HG03139 (cell line): ENCODE measurements around the gene EBF3.

Source experiments
- ATAC-seq: cut with Tn5 transposase; IDR thresholded peaks from one replicate; pipeline ENCODE4 v1.9.1; 2021; ENCODE audit not compliant: unreplicated experiment

EBF3 gene

DNA sequence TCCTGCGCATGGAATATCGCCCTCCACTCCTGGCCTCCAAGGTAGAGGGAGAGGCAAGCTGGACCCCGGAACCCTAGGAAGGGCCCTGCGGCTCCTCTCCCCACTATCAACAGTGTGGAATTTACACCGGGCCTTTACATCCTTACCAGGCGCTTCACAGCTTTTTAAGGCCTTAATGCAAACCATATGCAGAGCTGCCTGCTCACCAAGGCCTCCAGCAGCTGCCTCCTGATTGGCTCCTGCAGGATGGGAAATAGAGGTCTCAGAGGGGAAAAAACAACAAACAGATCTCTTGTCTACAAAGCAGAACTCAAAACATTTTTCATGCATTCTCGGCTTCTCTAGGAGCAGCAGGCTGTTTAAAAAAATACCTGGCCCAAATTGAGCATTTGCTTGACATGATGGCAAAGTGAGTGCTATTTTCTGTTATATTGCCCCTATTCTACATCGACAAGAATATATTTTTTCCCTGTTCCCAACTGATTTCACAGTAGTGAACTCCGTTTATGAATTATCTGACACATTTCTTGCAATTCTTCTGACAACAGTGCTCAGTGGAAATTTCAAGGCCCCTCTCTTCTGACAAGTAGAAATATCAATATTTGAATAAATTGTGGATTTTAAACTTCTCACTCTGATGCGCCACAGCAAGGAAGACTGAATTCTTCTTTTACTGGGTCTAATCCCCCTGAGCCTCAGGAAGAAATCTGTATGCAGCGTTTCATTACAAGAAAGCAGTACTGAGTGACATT lies 51.7 kb downstream of the EBF3 start:
- no peak for ATAC-seq

DNA sequence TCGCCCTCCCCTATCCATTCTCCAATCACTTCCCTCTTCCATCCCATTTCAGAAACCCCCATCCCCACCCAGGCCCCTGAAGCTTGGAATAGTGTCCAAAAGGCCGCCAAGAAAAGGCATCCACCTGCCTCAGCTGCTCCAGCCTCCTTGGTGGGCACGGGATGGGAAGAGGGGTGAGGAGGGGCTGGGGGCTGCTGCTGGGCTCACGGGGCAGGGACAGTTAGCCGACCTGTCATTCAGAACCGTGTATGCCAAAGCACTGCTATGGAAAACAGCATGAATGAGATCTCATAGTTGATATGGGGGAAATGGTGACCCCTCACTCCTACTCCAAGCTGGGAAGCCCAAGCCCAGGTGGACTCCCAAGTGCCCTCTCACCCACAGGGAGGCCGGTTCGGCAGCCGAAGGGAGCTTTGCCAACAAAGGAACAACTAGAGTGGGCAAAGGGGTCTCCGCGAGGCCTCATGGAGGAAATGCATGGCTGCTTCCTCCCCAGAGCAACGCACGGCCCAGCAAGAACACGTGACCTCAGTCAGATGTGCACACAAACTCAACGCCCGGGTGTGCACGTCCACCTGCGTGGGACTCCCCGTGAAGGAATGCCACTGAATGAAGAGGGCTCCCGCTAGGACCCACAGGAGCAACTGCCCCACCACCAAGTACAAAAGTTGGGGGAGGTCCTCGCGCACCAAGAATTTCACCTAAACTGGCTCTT lies 52.5 kb downstream of the EBF3 start:
- no peak for ATAC-seq

DNA sequence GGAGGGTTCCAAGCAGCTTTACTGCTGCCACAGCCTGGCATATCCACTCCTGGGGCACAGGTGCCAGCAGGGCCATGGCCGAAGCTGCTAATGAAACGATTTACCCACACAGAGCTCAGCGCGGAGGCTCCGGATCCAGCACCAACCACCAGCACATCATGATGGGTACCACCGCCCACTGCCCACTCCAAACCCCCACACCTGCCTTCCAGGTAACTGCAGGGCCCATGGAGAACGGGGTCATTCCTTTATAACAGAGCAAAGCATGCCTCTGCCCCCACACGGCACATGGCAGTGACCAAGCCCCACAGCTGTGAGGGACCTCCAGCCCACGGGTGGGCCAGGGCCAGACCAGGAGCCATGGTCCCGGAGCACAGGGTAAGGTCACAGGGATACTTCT lies 53.2 kb downstream of the EBF3 start:
- no peak for ATAC-seq

DNA sequence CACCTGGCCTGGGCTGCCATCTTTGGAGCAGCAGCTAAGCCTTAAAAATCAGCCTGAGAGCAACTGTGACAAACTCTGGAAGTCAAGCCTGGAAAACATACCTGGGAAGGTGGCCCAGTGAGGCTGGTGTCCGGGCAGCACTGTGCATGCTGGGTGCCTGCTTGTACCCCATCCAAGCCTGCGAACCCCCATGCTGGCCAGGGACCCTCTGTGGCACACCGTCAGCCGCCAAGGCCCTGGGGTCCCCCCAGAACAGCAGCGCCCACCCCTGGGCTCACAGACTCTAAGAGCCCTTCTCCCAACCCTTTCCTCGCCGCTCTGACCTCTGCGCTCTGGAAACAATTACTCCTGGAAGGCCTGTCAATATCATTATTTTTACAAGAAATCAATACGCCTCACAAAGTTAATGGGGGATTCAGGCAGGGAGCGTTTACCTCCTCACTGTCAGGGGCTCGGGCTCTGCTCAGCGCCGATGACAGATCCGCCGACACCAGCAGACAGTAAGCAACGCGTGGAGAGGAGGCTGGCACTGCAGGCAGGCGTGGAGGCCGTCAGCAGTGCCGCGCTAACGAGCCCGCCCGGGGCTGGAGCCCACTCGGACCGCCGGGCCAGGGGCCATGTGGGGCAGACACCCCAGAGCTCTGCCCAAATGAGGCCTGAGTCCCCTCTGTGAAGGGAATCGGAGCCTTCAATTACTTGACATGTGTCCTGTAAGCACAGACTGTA lies 54.4 kb downstream of the EBF3 start:
- no peak for ATAC-seq

DNA sequence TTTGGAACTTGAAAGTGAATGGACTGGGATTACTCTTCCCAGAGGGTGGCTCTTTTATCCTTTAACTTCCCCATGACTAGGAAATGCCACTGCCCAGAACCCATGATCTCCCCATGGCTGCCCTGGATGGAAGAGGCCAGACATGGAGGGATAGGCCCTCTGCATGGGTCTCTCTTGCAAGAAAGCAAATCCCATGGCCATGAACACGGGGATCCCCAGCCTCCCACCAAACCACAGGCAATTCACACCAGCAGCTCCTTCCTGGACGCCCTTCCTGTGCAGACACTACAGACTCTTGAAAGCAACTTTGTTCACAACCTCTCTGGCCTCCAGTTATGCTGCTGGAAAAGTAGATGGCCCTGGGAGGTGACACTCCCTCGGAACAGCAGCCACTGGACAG lies 55.0 kb downstream of the EBF3 start:
- ATAC-seq: no peak

DNA sequence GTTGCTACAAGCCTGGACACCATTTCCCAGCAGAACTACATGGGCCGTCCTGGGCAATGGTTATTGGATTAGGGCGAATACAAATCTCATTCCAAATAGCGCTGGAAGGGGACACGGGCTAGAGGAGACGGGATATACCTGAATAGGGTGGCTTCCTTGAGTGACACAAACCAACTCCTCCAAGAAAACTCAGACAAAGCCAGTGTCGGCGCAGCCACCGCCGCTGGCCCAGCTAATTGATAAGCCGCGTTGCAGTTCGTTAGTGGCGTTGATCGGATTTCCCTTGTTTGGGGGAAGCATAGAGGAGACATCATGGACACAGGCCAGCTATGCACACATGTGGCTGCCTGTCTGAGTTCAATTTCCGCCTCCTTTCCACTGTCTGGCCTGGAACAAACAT lies 55.7 kb downstream of the EBF3 start:
- ATAC-seq: no peak

DNA sequence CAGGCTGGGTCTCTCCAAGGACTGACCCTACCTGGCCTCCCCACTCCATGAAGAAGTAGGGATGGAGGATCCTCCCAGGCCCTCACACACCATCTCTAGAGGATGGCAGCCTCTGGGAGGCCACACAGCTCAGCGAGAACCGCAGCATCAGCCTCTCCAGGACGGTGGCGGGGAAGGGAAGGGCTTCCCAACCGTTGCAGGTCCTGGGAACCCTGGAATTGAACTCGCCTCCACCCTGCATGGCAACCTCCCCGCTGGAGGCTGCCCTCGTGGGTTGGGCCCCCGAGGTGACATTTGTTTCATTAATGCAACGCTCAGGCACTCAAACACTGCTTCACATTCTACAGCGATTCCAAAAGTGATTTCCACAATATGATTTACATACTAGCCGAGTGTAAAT lies 58.5 kb downstream of the EBF3 start:
- ATAC-seq: no peak

DNA sequence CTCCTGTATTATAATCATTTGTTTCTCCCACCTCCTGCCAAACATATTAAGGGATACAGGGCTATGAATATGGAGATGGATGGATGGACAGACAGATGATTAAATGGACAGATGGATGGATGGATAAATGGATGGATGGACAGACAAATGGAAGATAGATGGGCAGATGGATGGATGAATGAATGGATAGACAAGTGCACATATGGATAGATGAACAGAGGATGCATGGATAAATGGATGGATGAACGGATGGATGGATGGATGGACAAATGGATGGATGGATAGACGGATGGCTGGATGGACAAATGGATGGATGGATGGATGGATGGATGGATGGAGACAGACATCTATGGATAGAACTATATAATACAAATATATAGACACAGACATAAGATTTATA lies 59.8 kb downstream of the EBF3 start:
- ATAC-seq: no peak

DNA sequence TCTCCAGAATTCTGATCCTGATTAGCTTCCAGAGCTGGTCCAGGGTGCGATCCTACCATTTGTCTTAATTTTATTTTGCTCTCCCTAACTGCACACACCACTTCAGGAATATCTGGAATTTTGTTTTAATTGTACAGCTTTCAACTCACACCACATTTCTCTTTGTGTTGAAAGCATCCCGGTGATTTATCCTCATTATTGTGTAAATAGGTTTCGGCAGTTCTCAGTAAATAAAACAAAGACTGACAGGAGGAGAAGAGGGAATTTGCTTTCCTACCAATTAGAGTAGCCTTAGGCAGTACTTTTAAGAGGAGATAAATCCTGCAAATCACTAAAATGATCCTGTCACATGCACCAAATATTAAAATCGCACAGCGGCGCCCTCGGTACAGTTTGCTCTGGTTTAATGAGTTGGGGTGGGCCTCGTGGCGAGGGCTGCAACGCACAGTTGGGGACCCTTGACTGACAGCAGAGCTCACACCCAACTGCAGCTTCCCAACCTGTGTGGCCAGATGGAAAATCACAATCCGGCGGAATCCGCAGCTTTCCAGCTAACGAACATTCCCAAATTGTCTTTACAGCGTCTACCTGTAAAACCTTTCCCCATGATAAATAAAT lies 62.6 kb downstream of the EBF3 start:
- ATAC-seq: no peak

DNA sequence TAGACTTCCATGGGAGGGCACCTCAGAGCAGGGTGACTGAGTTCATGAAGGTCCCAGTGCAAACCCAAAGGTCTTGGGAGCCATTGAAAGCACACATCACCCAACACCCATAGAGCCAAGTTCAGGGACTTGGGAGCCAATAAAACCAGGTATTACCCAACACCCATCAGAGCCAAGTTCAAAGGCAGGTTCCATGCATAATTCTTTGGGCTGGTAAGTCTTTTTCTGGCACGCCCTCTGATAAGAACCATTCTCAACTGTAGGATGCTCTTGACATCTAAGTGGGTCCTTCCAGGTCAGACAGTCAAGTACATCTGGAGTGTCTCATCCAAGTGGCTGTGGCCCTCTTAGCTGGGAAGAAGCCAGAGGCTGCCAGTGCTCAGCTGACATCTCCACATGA lies 63.2 kb downstream of the EBF3 start:
- ATAC-seq: no peak

DNA sequence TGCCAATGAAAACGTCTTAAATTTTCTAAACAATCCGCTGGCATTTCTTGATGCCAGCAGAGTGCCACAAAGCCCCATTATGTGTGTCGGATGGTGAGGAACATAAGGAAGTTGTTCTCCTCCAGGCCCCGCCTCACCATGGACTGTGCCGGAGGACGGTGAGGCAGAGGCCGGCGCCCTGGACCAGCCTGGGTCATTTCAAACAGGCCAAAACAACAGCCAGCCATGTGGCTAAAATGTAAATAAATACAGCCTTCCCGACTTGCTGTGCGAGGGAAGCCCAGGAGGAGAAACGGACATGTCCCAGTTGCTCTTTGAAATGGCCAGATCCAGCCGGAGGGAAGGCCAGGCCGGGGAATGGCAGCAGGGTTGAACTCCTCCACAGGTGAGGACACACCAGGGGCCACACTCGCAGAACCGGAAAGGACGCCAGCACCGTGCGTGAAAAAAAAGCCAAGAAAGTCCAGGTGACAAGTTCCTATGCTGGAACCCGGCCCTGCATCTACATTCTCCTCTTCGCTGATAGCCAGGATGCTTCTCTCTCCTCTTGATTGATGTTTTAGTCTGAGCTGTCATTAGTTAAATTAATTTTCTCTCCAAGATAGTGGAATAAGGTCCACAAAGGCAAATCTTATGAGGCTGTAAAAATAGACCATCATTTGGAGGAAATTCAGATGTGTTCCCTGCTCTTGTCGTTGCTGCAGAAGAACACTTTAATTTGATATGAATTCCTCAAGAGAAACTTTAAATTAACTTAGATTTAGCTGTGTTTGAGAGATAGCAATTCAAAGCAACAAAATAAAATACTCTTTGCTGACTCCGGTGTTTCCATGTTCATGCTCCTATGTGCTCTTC lies 64.6 kb downstream of the EBF3 start:
- no peak for ATAC-seq

DNA sequence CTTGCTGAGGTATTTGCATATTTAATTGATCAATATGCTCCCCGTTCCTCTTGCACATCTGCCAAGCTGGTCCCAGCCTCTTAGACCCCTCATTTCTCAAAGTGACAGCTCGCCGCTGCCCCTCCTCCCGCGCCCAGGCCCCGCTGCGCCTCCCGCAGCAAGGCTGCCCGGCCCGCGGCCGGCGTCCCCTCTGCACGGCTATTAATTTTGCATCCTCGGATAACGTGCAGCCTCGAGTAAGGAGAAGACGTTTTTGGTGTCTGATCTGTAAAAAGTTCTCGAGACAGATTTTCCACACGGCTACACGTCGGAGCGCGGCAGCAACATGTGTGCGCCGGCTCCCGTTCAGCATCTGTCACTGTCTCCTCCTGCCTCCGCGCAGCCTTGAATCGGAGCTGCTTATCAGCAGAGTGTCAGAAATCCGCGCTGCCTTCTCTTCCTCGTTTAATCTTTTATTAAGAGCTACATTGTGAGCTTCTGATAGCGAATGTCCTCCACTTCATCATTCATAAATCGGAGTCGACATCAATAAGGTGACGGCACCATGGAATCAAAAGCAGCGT lies 65.3 kb downstream of the EBF3 start:
- ATAC-seq: no peak

DNA sequence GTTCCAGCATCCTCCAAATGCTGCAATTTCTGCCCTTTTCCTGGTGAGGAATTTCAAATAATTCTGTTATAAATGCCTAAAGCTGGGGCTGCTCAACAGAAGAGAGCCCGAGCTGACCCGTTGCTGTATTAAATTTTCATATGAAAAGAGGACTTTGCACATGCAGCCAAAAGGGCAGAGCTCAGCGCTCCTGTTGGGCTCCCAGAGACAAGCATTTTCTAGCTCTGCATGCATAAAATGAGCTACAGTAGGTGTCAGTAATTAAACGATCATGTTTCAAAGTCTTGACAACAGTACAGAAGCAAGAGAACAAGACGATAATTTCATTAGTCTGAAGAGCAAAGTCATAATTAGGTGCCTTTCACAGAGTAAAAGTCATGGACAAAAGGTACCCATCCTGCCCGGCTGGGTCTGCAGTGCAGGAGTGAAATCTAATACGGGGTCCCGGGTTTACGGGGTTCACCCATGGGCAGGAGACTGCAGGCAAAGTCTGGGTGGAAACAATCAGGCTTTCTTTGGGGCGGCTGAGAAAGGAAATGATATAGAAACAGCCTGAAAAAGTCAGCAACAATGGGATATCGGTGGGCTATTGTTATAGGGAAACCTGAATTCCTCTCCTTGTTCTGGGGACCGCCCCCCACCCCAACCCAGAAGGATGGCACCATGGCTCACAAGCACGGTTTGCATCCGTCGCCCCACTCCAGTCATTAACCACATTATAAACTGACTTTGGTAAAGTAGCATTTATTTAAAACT lies 66.0 kb downstream of the EBF3 start:
- ATAC-seq: no peak

DNA sequence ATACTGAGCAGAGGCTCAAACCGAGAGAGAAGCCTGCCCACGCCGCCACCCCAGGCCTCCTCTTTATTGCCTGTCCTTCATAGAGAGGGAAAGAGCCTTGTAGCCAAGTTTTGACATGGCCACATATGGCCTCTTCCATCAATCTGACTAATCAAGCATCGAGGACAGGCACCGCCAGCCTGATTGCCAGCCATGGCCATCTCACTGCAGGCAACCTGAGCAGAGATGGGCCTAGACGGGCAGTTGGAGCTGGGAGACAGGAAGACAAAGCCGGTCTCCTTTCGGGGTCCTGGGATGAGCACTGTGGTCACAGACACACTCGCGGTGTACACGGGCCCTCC lies 67.2 kb downstream of the EBF3 start:
- ATAC-seq: no peak

DNA sequence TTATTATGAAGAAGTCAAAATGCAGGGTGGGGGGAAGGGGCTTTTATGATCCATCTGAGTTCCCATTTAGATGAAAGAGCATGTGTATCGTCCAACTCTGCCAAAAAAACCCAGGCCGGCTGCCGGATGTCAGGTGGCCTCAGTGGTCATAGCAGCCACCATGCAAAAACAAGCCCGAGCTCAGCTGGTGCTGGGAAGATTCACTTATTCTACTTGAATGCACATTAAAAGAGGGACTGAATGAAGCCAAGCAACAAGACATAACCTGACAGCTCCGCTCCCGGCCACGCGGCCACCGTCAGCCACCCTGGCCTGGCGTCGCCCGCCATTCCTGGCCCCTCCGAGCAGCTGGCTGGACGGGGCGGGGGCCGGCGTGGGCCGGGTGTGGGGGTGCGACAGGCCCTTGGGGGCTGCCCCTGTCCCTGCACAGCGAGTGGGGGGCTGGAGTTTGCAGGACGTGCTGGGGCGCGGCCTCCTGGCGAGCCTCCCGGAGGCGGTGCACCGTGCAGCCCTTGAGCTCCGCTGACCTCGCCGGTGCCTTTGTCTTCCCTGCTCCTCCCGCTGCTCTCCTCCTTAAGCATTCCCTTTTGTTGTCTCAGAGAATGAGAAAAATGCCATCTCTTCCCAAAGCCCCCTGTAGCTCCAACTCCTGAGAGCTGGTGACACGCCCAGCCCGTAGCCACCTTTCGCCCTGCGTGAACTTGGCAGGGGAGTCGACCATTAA lies 67.8 kb downstream of the EBF3 start:
- no peak for ATAC-seq

DNA sequence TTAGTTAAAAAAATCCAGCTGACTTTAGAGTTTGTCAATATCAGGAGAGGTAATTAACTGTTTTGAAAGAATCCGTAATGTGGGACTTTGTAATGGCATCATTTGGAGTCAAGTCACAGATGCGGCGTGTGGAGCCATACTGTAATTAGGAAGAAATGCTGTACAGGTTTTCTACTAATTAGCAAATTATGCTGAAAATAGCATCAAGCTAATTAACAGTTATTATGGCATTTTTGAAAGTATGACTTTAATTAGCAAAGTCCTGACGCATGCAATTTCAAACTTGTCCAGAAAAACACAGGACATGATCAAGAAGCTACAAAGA lies 68.3 kb downstream of the EBF3 start:
- ATAC-seq: no peak

DNA sequence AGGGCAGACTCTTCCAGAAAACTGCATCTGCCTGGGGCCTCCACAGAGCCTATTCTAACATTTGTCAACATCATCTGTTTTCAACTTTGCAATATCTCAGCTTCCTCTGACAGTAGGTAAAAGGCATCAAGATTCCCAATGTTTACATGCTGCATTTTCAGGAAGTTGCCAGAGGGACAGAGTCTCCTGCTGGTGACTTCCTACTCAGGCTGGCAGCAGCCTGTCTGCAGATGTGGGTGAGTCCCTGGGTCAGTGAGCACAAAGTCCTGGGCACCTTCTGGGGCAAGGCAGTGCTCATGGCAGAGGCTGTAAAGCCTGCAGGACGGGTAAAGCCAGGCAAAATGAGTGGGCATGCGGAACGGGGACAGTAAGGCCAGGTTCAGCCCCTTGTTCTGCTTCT lies 69.4 kb downstream of the EBF3 start:
- ATAC-seq: no peak

DNA sequence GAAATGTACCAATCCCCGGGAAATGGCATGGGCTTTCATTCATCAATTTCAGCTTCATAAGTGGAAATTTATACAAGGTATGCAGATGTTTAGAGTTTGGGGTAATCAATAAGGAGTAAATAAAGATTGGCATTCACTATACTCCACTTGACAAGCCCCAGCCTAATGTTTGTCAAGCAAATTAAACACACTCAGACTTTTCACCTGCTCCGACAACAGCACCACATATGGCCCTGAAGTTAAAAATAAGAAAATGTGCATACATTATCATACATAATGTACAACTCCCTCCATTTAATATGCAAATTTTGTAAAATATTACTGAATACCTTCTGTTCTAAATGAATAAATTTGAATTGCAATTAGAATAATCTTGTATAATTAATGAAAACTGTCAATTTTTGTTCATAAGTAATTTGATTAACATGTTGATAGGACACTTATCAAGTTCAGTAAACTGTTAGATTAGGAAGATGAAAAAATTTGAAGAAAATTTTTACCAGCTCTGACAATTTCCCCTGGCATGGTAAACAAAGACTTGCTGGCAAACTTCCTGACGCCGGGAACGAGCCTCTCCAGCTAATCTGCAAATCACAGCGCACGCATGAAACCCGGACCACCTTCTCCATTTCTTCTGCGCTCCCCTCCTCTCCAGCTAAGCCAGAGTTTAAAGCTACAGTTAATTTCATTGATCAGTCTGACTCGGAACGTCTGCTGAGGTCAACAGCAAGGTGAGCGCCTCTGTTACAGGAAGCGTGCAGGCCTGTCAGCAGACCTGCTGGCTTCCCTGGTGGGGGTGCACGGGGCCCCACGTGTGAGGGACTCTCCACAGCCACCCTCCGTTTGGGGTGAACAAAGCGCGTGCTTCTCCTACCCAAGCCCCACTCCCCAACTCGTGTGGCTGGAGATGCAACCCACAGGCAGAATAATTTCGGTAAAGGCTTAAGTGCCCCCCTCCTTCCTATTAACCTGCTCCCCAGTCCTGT lies 70.7 kb downstream of the EBF3 start:
- ATAC-seq: no peak
